HepG2 (cell line): ENCODE measurements around the gene NME2. TPM values are rescaled to one million over a fixed set of nuclear protein-coding genes. Genes with fewer than 3 reads are reported as not detected.

ENCODE experiments used
- ATAC-seq: fragments of 200-7000 bp; cut with Tn5 transposase; 3 replicates; pipeline ENCODE4 v1.9.1; 2020; ENCODE audit warnings: mild to moderate bottlenecking, moderate library complexity
- BruUV-seq: library from RNA; stranded (reverse); fragments of 400-500 nt; replicated peaks from 2 replicates; lab custom pipeline; 2021; lab: Mats Ljungman, UMichigan
- CTCF ChIA-PET: fragments of 300-600 bp; formaldehyde crosslinking; extraction: SDS; loops from one replicate; lab custom pipeline; 2021; ENCODE audit warnings: low total read pairs, inconsistent platforms, low intra/inter-chr PET ratio; lab: Yijun Ruan, JAX
- POLR2A ChIA-PET: fragments of 350-600 bp; sonication (Branson Sonifier 250); formaldehyde crosslinking; loops from one replicate; lab custom pipeline; 2020; ENCODE audit warnings: antibody characterized with exemption, inconsistent platforms; lab: Yijun Ruan, JAX
- DNase-seq: peaks from one replicate; pipeline ENCODE4 v3.0.0-alpha.2; 2015; ENCODE audit warnings: low spot score
- FAIRE-seq: peaks from 3 replicates; lab custom pipeline; 2011; peaks lifted over from hg19 to GRCh38; lab: Jason Lieb, UNC
- H2AFZ ChIP-seq: one replicate; pipeline ENCODE4 v1.6.1; 2011; ENCODE audit warnings: low read length, inconsistent platforms
- H3K27ac ChIP-seq: fragments of 300-600 bp; 3 replicates; pipeline ENCODE4 v1.8.0; 2011; ENCODE audit warnings: mixed run types, mild to moderate bottlenecking, mixed read lengths, low read length, inconsistent platforms; ENCODE audit not compliant: insufficient read depth; ENCODE audit errors: extremely low read length
- H3K27me3 ChIP-seq, 2 experiments: fragments of 200-600 bp in 1 of 2; 2 replicates in 1 of 2; 3 replicates in 1 of 2; pipeline versions ENCODE4 v1.6.0 to v1.8.0; 2011; ENCODE audit warnings: low read length in 2 of 2, mild to moderate bottlenecking in 2 of 2, moderate library complexity in 2 of 2, inconsistent platforms in 1 of 2; ENCODE audit not compliant: insufficient read depth in 2 of 2, control insufficient read depth in 1 of 2
- H3K36me3 ChIP-seq, 2 experiments: fragments of 200-600 bp in 1 of 2; replicated peaks in 1 of 2; 2 replicates in 1 of 2; 3 replicates in 1 of 2; pipeline versions ENCODE4 v1.5.1 to v1.8.0; 2011; ENCODE audit warnings: low read length in 2 of 2, inconsistent platforms in 1 of 2; ENCODE audit not compliant: insufficient read depth in 2 of 2, control insufficient read depth in 1 of 2
- H3K4me1 ChIP-seq: 2 replicates; pipeline ENCODE4 v1.5.1; 2012; ENCODE audit warnings: low read length, inconsistent platforms; ENCODE audit not compliant: insufficient read depth
- H3K4me2 ChIP-seq: 2 replicates; pipeline ENCODE4 v1.6.0; 2011; ENCODE audit warnings: low read depth, low read length, inconsistent platforms
- H3K4me3 ChIP-seq, 3 experiments: fragments of 200-600 bp in 1 of 3; sonication (generic), shearing (Covaris generic) in 1 of 3; replicated peaks in 1 of 3; 2 replicates each; pipeline ENCODE4 v1.5.1; 2011 to 2016; ENCODE audit warnings: low read length in 3 of 3, inconsistent platforms in 2 of 3, low read depth in 2 of 3, mild to moderate bottlenecking in 2 of 3, control low read depth in 1 of 3, mixed read lengths in 1 of 3; ENCODE audit not compliant: insufficient read depth in 1 of 3
- H3K79me2 ChIP-seq: one replicate; pipeline ENCODE4 v1.6.1; 2011; ENCODE audit warnings: low read length, inconsistent platforms; ENCODE audit not compliant: insufficient read depth
- H3K9ac ChIP-seq: 2 replicates; pipeline ENCODE4 v1.6.0; 2011; ENCODE audit warnings: mild to moderate bottlenecking, low read depth, low read length, inconsistent platforms; ENCODE audit not compliant: insufficient read depth
- H3K9me3 ChIP-seq: 2 replicates; pipeline ENCODE4 v1.5.1; 2012; ENCODE audit warnings: mild to moderate bottlenecking, low read length
- H4K20me1 ChIP-seq: 2 replicates; pipeline ENCODE4 v1.6.0; 2011; ENCODE audit warnings: inconsistent platforms, mild to moderate bottlenecking, low read length, moderate library complexity; ENCODE audit not compliant: insufficient read depth
- CHD4 ChIP-seq: fragments of 200-600 bp; sonication (generic); IDR thresholded peaks from 2 replicates; pipeline ENCODE4 v1.7.0; 2017; ENCODE audit warnings: mild to moderate bottlenecking, low read length, borderline replicate concordance
- GPN1 ChIP-seq: sonication (generic); formaldehyde crosslinking; IDR thresholded peaks from 2 replicates; pipeline ENCODE4 v1.5.1; 2020; ENCODE audit warnings: missing genetic modification reagents, borderline replicate concordance
- NBN ChIP-seq: fragments of 450-650 bp; conservative IDR thresholded peaks from 2 replicates; pipeline ENCODE4 v1.6.1; 2017
- NR2C2 ChIP-seq: sonication (generic); formaldehyde crosslinking; IDR thresholded peaks from 2 replicates; pipeline ENCODE4 v1.4.0; 2020; ENCODE audit warnings: missing genetic modification reagents, mild to moderate bottlenecking, moderate library complexity, borderline replicate concordance
- PLRG1 ChIP-seq: fragments of 450-650 bp; conservative IDR thresholded peaks from 2 replicates; pipeline ENCODE4 v1.6.1; 2016
- PRMT3 ChIP-seq: sonication (generic); formaldehyde crosslinking; IDR thresholded peaks from 2 replicates; pipeline ENCODE4 v1.8.1; 2022; ENCODE audit warnings: low read depth, mild to moderate bottlenecking, moderate library complexity, missing genetic modification reagents, borderline replicate concordance
- SP1 ChIP-seq, 2 experiments: fragments of 450-650 bp in 1 of 2; sonication (generic) in 1 of 2; formaldehyde crosslinking in 1 of 2; IDR thresholded peaks; 2 replicates each; pipeline versions ENCODE4 v1.4.0 to v1.6.1; 2016 to 2020; ENCODE audit warnings: missing genetic modification reagents in 1 of 2
- TFE3 ChIP-seq: IDR thresholded peaks from 2 replicates; pipeline ENCODE4 v1.6.1; 2016
- ZKSCAN8 ChIP-seq: IDR thresholded peaks from 2 replicates; pipeline ENCODE4 v1.6.1; 2016; ENCODE audit warnings: borderline replicate concordance, missing genetic modification reagents, missing compliant biosample characterization
- ZNF256 ChIP-seq: sonication (generic); formaldehyde crosslinking; conservative IDR thresholded peaks from 2 replicates; pipeline ENCODE4 v1.4.0; 2020; ENCODE audit warnings: missing genetic modification reagents
- ZNF44 ChIP-seq: sonication (generic); formaldehyde crosslinking; IDR thresholded peaks from 2 replicates; pipeline ENCODE4 v1.5.1; 2020; ENCODE audit warnings: mild to moderate bottlenecking, missing genetic modification reagents
- ZNF775 ChIP-seq: sonication (generic); formaldehyde crosslinking; IDR thresholded peaks from 2 replicates; pipeline ENCODE4 v1.4.0; 2020; ENCODE audit warnings: missing genetic modification reagents, mild to moderate bottlenecking, moderate library complexity, borderline replicate concordance
- WGBS: methylation state at CpG from one replicate; pipeline ENCODE4 v1.1.6; 2017; ENCODE audit warnings: low lambda C conversion rate; 5-methylcytosine and 5-hydroxymethylcytosine counted together
- in situ Hi-C: cut with HindIII; loops from 2 replicates; pipeline ENCODE4 v1.10.0; 2017; ENCODE audit warnings: low pct_unique_long_range_greater_than_20kb; ENCODE audit not compliant: extremely low pct_ligation_motif_present
- intact Hi-C: fragments of 100-400 bp; cut with micrococcal nuclease; formaldehyde crosslinking; loops from one replicate; pipeline ENCODE4 v1.10.0; 2022; ENCODE audit not compliant: unreplicated experiment
- polyA plus RNA-seq, 8 experiments: library from polyadenylated mRNA; depleted of rRNA in 3 of 8; stranded (reverse) in 7 of 8; unstranded in 1 of 8; fragments of >200 nt; fragmentation: Illumina TruSeq in 4 of 8; extraction: Trizol in 4 of 8; gene quantifications; 2 replicates each; pipeline versions ENCODE4 v1.2.1 to v1.2.3, GENCODE V29; 2011 to 2016; ENCODE audit warnings: low read depth in 4 of 8, missing spikeins in 1 of 8, mixed read lengths in 1 of 8; ENCODE audit not compliant: insufficient read depth in 1 of 8
- total RNA-seq, 5 experiments: library from RNA; depleted of rRNA; stranded (reverse); fragments of >200 nt; fragmentation: Illumina TruSeq; extraction: Trizol; gene quantifications; 2 replicates each; pipeline ENCODE4 v1.2.3, GENCODE V29; 2016; ENCODE audit warnings: low read depth in 1 of 5

The NME2 gene
- total and polyA plus RNA-seq, 2 of the 13 experiments (the other 11 are each of a cell fraction or from before 2014, with no cell fraction given) = 790 to 1,213 TPM

DNA sequence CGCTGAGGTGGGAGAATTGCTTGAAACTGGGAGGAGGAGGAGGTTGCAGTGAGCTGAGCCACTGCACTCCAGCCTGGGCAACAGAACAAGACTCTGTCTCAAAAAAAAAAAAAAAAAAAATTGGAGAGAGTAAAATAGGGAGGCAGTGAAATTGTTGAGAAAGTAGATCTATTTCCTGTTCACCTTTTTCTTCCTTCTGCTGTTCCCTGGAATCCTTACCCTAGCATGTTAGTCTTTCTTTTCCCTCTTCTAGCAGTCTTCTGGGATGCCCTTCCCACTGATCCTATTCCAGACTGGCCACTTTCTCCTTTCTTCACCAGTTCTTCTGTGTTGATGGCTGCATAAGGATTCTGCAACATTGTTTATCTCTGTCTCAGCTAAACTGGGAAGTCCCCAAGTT is 3.1 kb downstream of the NME2 start:
- H3K79me2 ChIP-seq = peaks cover 17% of the 10 kb centered on the region
- no peak for DNase-seq
- no peak overlapping the region for H3K4me3 ChIP-seq
- ATAC-seq = no peak
- 94% methylated on average over 1 of the region's 1 CpG for WGBS
- H4K20me1 ChIP-seq = no peaks in the 10 kb centered on the region
- peaks cover 32% of the 10 kb centered on the region for H3K4me1 ChIP-seq
- no peak overlapping the region for H3K27ac ChIP-seq
- no peak overlapping the region for H3K4me2 ChIP-seq
- FAIRE-seq = no peak
- ChIA-PET CTCF (no interaction called here), POLR2A (no interaction called here)
- peaks cover 17 to 47% of the 10 kb centered on the region in 2 experiments for H3K36me3 ChIP-seq
- H3K9ac ChIP-seq = no peak overlapping the region
- in situ Hi-C loops (no loop called here), intact Hi-C loops (loop anchor here (5.0 kb wide), 1 partner anchor 167 kb away; no protein-coding TSS in a partner anchor)
- no peaks in the 10 kb centered on the region for H3K27me3 ChIP-seq
- no TSS peak for BruUV-seq
- H2AFZ ChIP-seq = no peak overlapping the region
- no peak for TF ChIP-seq GPN1
- TF ChIP-seq ZNF44 (CRISPR knock-in tag) = no peak
- TF ChIP-seq NBN = no peak
- no peak for TF ChIP-seq NR2C2 (CRISPR knock-in tag)
- no peak for TF ChIP-seq SP1 (IDR thresholded peaks at IDR 0.05)
- TF ChIP-seq SP1 (CRISPR knock-in tag; IDR thresholded peaks at IDR 0.05) = no peak
- TF ChIP-seq TFE3 = no peak
- no peak for TF ChIP-seq ZNF775
- no peak for TF ChIP-seq ZKSCAN8
- no peak for TF ChIP-seq PRMT3 (CRISPR knock-in tag)
- TF ChIP-seq CHD4 = no peak
- TF ChIP-seq PLRG1 = no peak
- no peak for TF ChIP-seq ZNF256 (CRISPR knock-in tag)
- H3K9me3 ChIP-seq = no peaks in the 10 kb centered on the region
